CD4-positive, alpha-beta T cell treated with Interleukin-10 for 1 hour (primary cell): ENCODE data around the gene EPB41L2.
"Not testable (repeated sequence)": the region's sequence is repeated elsewhere in the genome, so short reads cannot be mapped to it uniquely, and the experiment has no call there.

Experiments used
- DNase-seq: peaks from one replicate; pipeline ENCODE4 v3.0.0-alpha.2; 2020

EPB41L2 gene

GRCh38 chr6:130969791-130970491 is 93.1 kb downstream of the EPB41L2 start:
- DNase-seq = no peak

- DNase-seq = no peak
Observed at GRCh38 chr6:130969166-130969565, 93.9 kb downstream of the EPB41L2 start.

- DNase-seq = no peak
Observed at GRCh38 chr6:130968476-130968875, 94.6 kb downstream of the EPB41L2 start.

- DNase-seq = no peak
Observed at GRCh38 chr6:130967502-130968445, 95.3 kb downstream of the EPB41L2 start.

- no peak for DNase-seq
Observed at GRCh38 chr6:130966344-130966980, 96.6 kb downstream of the EPB41L2 start.

- no peak for DNase-seq
Observed at GRCh38 chr6:130965656-130966055, 97.4 kb downstream of the EPB41L2 start.

- DNase-seq = no peak
Observed at GRCh38 chr6:130964808-130965604, 98.0 kb downstream of the EPB41L2 start.

- DNase-seq = no peak
Observed at GRCh38 chr6:130964289-130964688, 98.8 kb downstream of the EPB41L2 start.

GRCh38 chr6:130962966-130963365 is 100.1 kb downstream of the EPB41L2 start:
- no peak for DNase-seq

GRCh38 chr6:130961148-130961547 is 101.9 kb downstream of the EPB41L2 start:
- no peak for DNase-seq

- no peak for DNase-seq
Observed at GRCh38 chr6:130959951-130960350, 103.1 kb downstream of the EPB41L2 start.

GRCh38 chr6:130958468-130958867 is 104.6 kb downstream of the EPB41L2 start:
- DNase-seq = no peak

GRCh38 chr6:130955755-130956154 is 107.3 kb downstream of the EPB41L2 start:
- DNase-seq = no peak

GRCh38 chr6:130949553-130949952 is 113.5 kb downstream of the EPB41L2 start:
- DNase-seq = no peak

- no peak for DNase-seq
Observed at GRCh38 chr6:130947464-130947863, 115.6 kb downstream of the EPB41L2 start.

GRCh38 chr6:130946076-130946475 is 117.0 kb downstream of the EPB41L2 start:
- no peak for DNase-seq

- DNase-seq = no peak
Observed at GRCh38 chr6:130945401-130945919, 117.6 kb downstream of the EPB41L2 start.

GRCh38 chr6:130944486-130944885 is 118.6 kb downstream of the EPB41L2 start:
- no peak for DNase-seq

- DNase-seq = no peak
Observed at GRCh38 chr6:130943738-130944137, 119.3 kb downstream of the EPB41L2 start.

- DNase-seq = not testable (repeated sequence)
Observed at GRCh38 chr6:130942752-130943151, 120.3 kb downstream of the EPB41L2 start.

GRCh38 chr6:130937942-130938604 is 125.0 kb downstream of the EPB41L2 start:
- no peak for DNase-seq

- DNase-seq = no peak
Observed at GRCh38 chr6:130936933-130937332, 126.1 kb downstream of the EPB41L2 start.
